Aorta (tissue), 5 donors: ENCODE results near the gene ADAM12. TPM values are rescaled to one million over a fixed set of nuclear protein-coding genes. Genes with fewer than 3 reads are reported as not detected.

Source experiments
- ATAC-seq: fragments of 200-7000 bp; cut with Tn5 transposase; one replicate; pipeline ENCODE4 v1.9.1; 2022; ENCODE audit warnings: moderate library complexity; ENCODE audit not compliant: low FRiP score
- DNase-seq, 2 donors: peaks; one replicate each; pipeline ENCODE4 v3.0.0-alpha.2; 2020
- H3K27ac ChIP-seq, 2 donors: one replicate each; pipeline ENCODE4 v1.5.1; 2013; ENCODE audit warnings: low read length in 2 of 2, mild to moderate bottlenecking in 2 of 2, moderate library complexity in 2 of 2, control low read depth in 1 of 2, inconsistent platforms in 1 of 2, low read depth in 1 of 2
- H3K27me3 ChIP-seq, 2 donors: one replicate each; pipeline ENCODE4 v1.6.1; 2013; ENCODE audit warnings: control low read depth in 1 of 2, low read length in 1 of 2, mild to moderate bottlenecking in 1 of 2, moderate library complexity in 1 of 2; ENCODE audit not compliant: insufficient read depth in 2 of 2, control insufficient read depth in 1 of 2
- H3K36me3 ChIP-seq, 2 donors: one replicate each; pipeline ENCODE4 v1.6.1; 2013; ENCODE audit warnings: control low read depth in 1 of 2, low read length in 1 of 2, mild to moderate bottlenecking in 1 of 2; ENCODE audit not compliant: insufficient read depth in 2 of 2, control insufficient read depth in 1 of 2
- H3K4me1 ChIP-seq, 2 donors: one replicate each; pipeline ENCODE4 v1.6.1; 2013; ENCODE audit warnings: low read length in 2 of 2, control low read depth in 1 of 2, mild to moderate bottlenecking in 1 of 2, moderate library complexity in 1 of 2; ENCODE audit not compliant: insufficient read depth in 2 of 2, control insufficient read depth in 1 of 2
- H3K4me3 ChIP-seq, 2 donors: one replicate each; pipeline ENCODE4 v1.5.1; 2013; ENCODE audit warnings: low read length in 2 of 2, control low read depth in 1 of 2, mild to moderate bottlenecking in 1 of 2
- H3K9me3 ChIP-seq: one replicate; pipeline ENCODE4 v1.6.1; 2013; ENCODE audit warnings: mild to moderate bottlenecking, low read length; ENCODE audit not compliant: control insufficient read depth
- WGBS, 2 donors: extraction: QIAGEN DNeasy Blood & Tissue Kit; methylation state at CpG; one replicate each; pipeline ENCODE4 v1.1.7; 2013; 5-methylcytosine and 5-hydroxymethylcytosine counted together
- intact Hi-C, 2 donors: fragments of 100-400 bp; cut with DNase I; formaldehyde crosslinking; loops; one replicate each; pipeline versions ENCODE4 v1.14.2 to v1.15.0; 2022
- polyA plus RNA-seq, 2 donors: library from polyadenylated mRNA; stranded (reverse); fragments of 200-250 nt; gene quantifications; one replicate each; pipeline ENCODE4 v1.2.3, GENCODE V29; 2013
- total RNA-seq, 2 donors: library from RNA; stranded (reverse); fragmentation: NEBNext Ultra II Directional; extraction: Animal tissue kit (Norgen Biotek cat#: 25700); gene quantifications; one replicate each; pipeline ENCODE4 v1.2.1, GENCODE V29; 2021
- donor health status: healthy with polysubstance abuse.
- donor health status: Bipolar disorder and iron deficiency.
- donor health status: DM: no; HTN: no; CAD: no.
- donor health status: DM: no; HTN: no; CAD: no.
- donor health status: DM: yes; HTN: yes; CAD: no.

ADAM12 gene
- total and polyA plus RNA-seq, 4 donors, result 0.13 to 9.4 (median 5.5) TPM; not detected in 1

- 98% methylated on average over 3 of the region's 3 CpGs for WGBS, 2 donors
- no peak overlapping the region for H3K27ac ChIP-seq
- no peak overlapping the region for H3K4me3 ChIP-seq
- H3K27me3 ChIP-seq, result no peaks in the 10 kb centered on the region
- ATAC-seq (no peak), DNase-seq (no peak)
- no peaks in the 10 kb centered on the region for H3K4me1 ChIP-seq
- no peaks in the 10 kb centered on the region for H3K36me3 ChIP-seq
- no peaks in the 10 kb centered on the region for H3K9me3 ChIP-seq
- intact Hi-C loops, result no loop called here
Observed at GRCh38 chr10:126098226-126098581, 290.1 kb downstream of the ADAM12 start.

- Histone ChIP-seq H3K36me3 (no peaks in the 10 kb centered on the region), H3K27ac (no peak overlapping the region), H3K4me1 (no peaks in the 10 kb centered on the region), H3K27me3 (no peaks in the 10 kb centered on the region), H3K9me3 (no peaks in the 10 kb centered on the region), H3K4me3 (no peak overlapping the region)
- intact Hi-C loops, result no loop called here
- WGBS, 2 donors, result 89 to 90% methylated on average over 6 of the region's 6 CpGs
- no peak for ATAC-seq
- no peak for DNase-seq
Observed at GRCh38 chr10:126097558-126098225, 290.6 kb downstream of the ADAM12 start.

GRCh38 chr10:126094537-126094936 lies 293.7 kb downstream of the ADAM12 start:
- Histone ChIP-seq H3K4me3 (no peak overlapping the region), H3K27ac (no peak overlapping the region), H3K9me3 (no peaks in the 10 kb centered on the region), H3K27me3 (no peaks in the 10 kb centered on the region), H3K36me3 (no peaks in the 10 kb centered on the region), H3K4me1 (no peaks in the 10 kb centered on the region)
- WGBS, 2 donors, result 96 to 97% methylated on average over 5 of the region's 5 CpGs
- DNase-seq, result no peak
- no peak for ATAC-seq
- intact Hi-C loops, result loop anchor here in 1 of 2 donors (5.0 kb wide), 1 partner anchor 112 kb away; no protein-coding TSS in a partner anchor

- Histone ChIP-seq H3K27me3 (no peaks in the 10 kb centered on the region), H3K36me3 (no peaks in the 10 kb centered on the region), H3K4me1 (no peaks in the 10 kb centered on the region), H3K27ac (no peak overlapping the region), H3K4me3 (no peak overlapping the region), H3K9me3 (no peaks in the 10 kb centered on the region)
- no peak for DNase-seq
- intact Hi-C loops, result loop anchor here in 1 of 2 donors (5.0 kb wide), 1 partner anchor 110 kb away; no protein-coding TSS in a partner anchor
- 93 to 95% methylated on average over 7 of the region's 7 CpGs for WGBS, 2 donors
- no peak for ATAC-seq
Observed at GRCh38 chr10:126092366-126093215, 295.7 kb downstream of the ADAM12 start.

- 74 to 79% methylated on average over 10 of the region's 10 CpGs for WGBS, 2 donors
- Histone ChIP-seq H3K9me3 (no peaks in the 10 kb centered on the region), H3K27me3 (no peaks in the 10 kb centered on the region), H3K4me1 (no peaks in the 10 kb centered on the region), H3K4me3 (no peak overlapping the region), H3K36me3 (no peaks in the 10 kb centered on the region), H3K27ac (no peak overlapping the region)
- intact Hi-C loops, result loop anchor here in 1 of 2 donors (5.0 kb wide), 1 partner anchor 109 kb away; no protein-coding TSS in a partner anchor
- DNase-seq (no peak), ATAC-seq (no peak)
Observed at GRCh38 chr10:126090911-126091728, 297.2 kb downstream of the ADAM12 start.

GRCh38 chr10:126090443-126090842 lies 297.8 kb downstream of the ADAM12 start:
- H3K27me3 ChIP-seq, result no peaks in the 10 kb centered on the region
- intact Hi-C loops, result loop anchor here in 1 of 2 donors (5.0 kb wide), 1 partner anchor 108 kb away; no protein-coding TSS in a partner anchor
- DNase-seq (no peak), ATAC-seq (no peak)
- no peaks in the 10 kb centered on the region for H3K36me3 ChIP-seq
- 96 to 97% methylated on average over 1 of the region's 1 CpG for WGBS, 2 donors
- no peak overlapping the region for H3K27ac ChIP-seq
- H3K4me3 ChIP-seq, result no peak overlapping the region
- no peaks in the 10 kb centered on the region for H3K4me1 ChIP-seq
- no peaks in the 10 kb centered on the region for H3K9me3 ChIP-seq

GRCh38 chr10:126087796-126088505 lies 300.3 kb downstream of the ADAM12 start:
- Histone ChIP-seq H3K9me3 (no peaks in the 10 kb centered on the region), H3K27ac (no peak overlapping the region), H3K36me3 (no peaks in the 10 kb centered on the region), H3K4me1 (no peaks in the 10 kb centered on the region), H3K4me3 (no peak overlapping the region), H3K27me3 (no peaks in the 10 kb centered on the region)
- 75 to 86% methylated on average over 11 of the region's 11 CpGs for WGBS, 2 donors
- DNase-seq, result no peak
- ATAC-seq, result no peak
- intact Hi-C loops, result no loop called here

- Histone ChIP-seq H3K36me3 (no peaks in the 10 kb centered on the region), H3K4me3 (no peak overlapping the region), H3K27ac (no peak overlapping the region), H3K27me3 (no peaks in the 10 kb centered on the region), H3K9me3 (no peaks in the 10 kb centered on the region), H3K4me1 (no peaks in the 10 kb centered on the region)
- intact Hi-C loops, result no loop called here
- DNase-seq (no peak), ATAC-seq (no peak)
- 92 to 97% methylated on average over 4 of the region's 4 CpGs for WGBS, 2 donors
Observed at GRCh38 chr10:126087153-126087680, 301.1 kb downstream of the ADAM12 start.
